HG03575 (cell line): ENCODE data around the gene DBH.

Source experiments
- ATAC-seq: cut with Tn5 transposase; IDR thresholded peaks from one replicate; pipeline ENCODE4 v1.9.1; 2021; ENCODE audit not compliant: unreplicated experiment, insufficient number of reproducible peaks, low FRiP score; ENCODE audit errors: extremely low read depth

The DBH gene

GRCh38 chr9:133635533-133636531 lies at the start of gene DBH:
Gene DBH, plus strand, starts transcription at chr9:133636363. Its CDS starts 9 bp downstream, at chr9:133636372.
- ATAC-seq = no peak

GRCh38 chr9:133587051-133587450 lies 49.1 kb upstream of the DBH start:
- ATAC-seq = no peak

GRCh38 chr9:133587466-133587865 lies 48.7 kb upstream of the DBH start:
- ATAC-seq = no peak

GRCh38 chr9:133589454-133590227 lies 46.5 kb upstream of the DBH start:
- no peak for ATAC-seq

DNA sequence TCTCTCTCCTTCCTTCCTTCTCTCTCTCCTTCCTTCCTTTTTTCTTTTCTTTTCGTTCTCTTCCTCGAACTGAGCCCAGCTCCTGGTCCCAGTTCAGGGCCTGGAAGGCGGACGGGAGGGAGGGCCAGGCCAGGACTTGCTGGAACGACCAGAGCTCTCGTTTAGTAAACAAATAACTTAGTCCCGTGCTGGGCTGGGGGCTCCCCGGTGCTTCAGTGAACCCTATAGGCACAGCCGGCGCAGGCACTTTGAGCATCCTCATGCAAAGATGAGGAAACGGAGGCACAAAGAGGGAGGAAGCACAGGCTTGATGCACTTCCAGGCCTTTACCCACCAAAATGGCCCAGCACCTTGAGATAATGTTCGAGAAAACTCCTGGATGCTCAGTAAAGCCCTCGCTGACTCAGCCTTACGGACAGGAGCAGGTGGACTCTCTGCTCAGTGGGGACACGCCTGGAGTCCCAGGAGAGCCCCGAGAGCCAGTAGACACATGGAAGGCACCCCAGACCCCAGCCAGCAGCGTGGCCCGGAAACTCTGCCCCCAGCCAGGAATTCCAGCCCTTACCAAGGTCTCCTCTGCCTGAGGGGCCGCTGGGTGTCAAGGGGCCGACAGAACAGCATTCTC lies 45.8 kb upstream of the DBH start:
- no peak for ATAC-seq

GRCh38 chr9:133591116-133591910 lies 44.9 kb upstream of the DBH start:
- ATAC-seq = no peak

DNA sequence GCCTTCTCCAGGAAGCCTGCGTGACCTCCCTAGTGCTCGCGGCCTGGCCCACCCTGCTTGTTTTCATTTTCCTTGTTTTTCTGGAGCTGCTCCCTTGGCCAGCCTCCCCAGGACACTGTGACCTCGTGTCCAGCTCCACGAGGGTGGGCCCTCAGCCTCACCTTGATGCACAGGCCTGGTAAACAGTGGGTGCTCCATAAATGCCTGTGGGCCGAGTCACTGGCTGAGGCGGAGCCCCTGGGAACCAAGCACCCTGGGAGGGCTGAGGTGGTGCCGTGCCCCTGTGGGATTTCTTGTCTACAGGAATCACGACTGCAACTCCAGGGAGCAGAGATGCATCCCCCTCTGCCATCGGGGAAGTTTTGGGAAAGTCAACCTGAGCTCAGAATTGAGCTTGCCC lies 44.2 kb upstream of the DBH start:
- ATAC-seq = no peak

GRCh38 chr9:133592731-133593409 lies 43.3 kb upstream of the DBH start:
- no peak for ATAC-seq

GRCh38 chr9:133593587-133594253 lies 42.4 kb upstream of the DBH start:
- ATAC-seq = no peak

GRCh38 chr9:133594310-133594709 lies 41.9 kb upstream of the DBH start:
- ATAC-seq = no peak

- ATAC-seq = no peak
Observed at GRCh38 chr9:133595910-133596309, 40.3 kb upstream of the DBH start.

GRCh38 chr9:133597316-133597957 lies 38.7 kb upstream of the DBH start:
- no peak for ATAC-seq

DNA sequence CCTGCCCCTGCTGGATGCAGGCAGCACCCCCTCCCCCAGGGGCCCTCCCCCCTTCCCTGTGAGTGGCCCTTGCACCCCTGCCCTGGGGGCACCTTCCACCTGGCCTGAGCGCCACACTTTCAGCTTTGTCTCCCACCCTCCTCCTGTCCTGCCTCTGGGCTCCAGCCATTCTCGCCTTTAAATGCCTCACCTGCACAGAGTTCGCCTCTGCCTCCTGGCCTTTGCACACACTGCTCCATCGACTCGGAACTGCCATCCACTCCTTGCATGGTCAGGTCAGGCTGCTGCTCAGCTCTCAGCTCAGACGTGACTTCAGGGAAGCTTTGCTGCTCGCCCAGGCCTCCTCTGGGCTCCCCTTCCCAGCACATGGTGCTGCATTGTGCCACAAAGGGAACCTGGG lies 37.2 kb upstream of the DBH start:
- no peak for ATAC-seq

- no peak for ATAC-seq
Observed at GRCh38 chr9:133599470-133600173, 36.5 kb upstream of the DBH start.

DNA sequence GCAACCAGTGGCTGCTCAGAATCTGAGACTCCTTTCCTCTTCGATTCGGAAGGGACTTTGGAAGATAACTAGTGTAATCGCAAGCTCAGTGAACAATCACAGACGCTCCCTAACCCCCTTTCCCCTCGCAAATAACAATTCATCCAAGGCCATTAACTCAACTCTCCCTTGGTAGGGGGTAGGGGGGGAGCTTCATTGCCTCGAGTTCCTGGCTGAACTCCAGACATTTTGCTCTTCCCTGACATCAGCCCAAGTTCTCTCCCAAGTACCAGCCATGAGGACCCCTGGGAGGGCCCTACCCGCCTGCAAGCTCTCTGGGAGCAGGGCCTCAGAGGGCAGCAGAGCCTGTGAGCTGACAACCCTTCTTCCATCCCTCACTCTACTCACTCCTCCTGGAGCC lies 35.4 kb upstream of the DBH start:
- ATAC-seq = no peak

DNA sequence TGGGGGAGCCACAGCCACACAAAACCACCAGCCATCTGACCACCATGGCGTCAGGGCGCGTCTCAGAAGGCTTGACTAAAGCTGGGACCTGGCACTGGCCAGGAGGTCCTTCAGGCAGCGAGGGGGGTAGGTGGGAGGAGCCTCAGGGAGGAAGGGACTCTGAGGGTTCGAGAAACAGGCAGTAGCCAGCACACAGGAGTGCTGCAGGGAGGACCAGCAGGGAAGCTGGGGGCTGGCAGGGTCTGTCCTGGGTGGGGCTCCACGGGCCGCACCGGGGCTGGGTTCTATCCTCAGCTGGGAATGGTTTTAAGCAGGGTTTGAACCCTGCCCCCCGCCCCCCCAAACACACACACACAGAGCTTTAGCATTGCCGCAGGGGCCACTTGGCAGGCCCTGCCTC lies 34.4 kb upstream of the DBH start:
- no peak for ATAC-seq

DNA sequence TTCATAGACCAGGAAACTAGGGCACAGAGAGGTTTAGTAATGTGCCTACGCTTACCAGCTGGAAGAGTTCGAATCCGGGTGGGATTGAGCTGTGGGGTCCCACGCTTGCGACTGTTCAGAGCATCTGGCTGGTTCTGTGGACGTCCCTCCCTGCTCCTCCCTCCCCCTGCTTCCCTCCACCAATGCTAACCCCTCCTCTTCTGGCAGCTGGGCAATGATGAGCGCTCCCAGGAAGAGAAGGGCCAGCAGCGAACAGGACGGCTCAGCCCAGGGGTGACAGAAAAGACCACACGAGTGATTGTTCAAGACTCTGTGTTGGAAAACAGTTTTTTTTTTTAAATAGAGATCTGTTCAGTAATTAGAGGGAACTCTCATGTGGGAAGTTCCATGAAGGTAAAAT lies 33.9 kb upstream of the DBH start:
- no peak for ATAC-seq
